PC-3 (cell line): Measurements from ENCODE around the gene ARR3. TPM values are rescaled to one million over a fixed set of nuclear protein-coding genes. Genes with fewer than 3 reads are reported as not detected.
A peak's percentile ranks its signal among the peaks of the same experiment; 100 is the strongest.

Source experiments
- ATAC-seq: fragments of 200-7000 bp; cut with Tn5 transposase; 2 replicates; pipeline ENCODE4 v1.9.1; 2020; ENCODE audit warnings: mild to moderate bottlenecking, moderate library complexity
- BruUV-seq: library from RNA; stranded (reverse); fragments of 400-500 nt; replicated peaks from 2 replicates; lab custom pipeline; 2021; lab: Mats Ljungman, UMichigan
- CTCF ChIA-PET: fragments of 300-600 bp; sonication (Branson Sonifier 250); formaldehyde crosslinking; loops from one replicate; lab custom pipeline; 2022; ENCODE audit warnings: antibody characterized with exemption; lab: Charles Lee
- POLR2A ChIA-PET: fragments of 300-600 bp; sonication (Branson Sonifier 250); formaldehyde crosslinking; loops from one replicate; lab custom pipeline; 2022; ENCODE audit warnings: antibody characterized with exemption; ENCODE audit not compliant: unreplicated experiment; lab: Charles Lee
- DNase-seq: peaks from one replicate; pipeline ENCODE4 v3.0.0-alpha.2; 2015
- H2AFZ ChIP-seq: fragments of 300-600 bp; sonication (generic); 2 replicates; pipeline ENCODE4 v1.6.0; 2016; ENCODE audit warnings: antibody characterized with exemption, low read length
- H3F3A ChIP-seq: fragments of 300-600 bp; sonication (generic); one replicate; pipeline ENCODE4 v1.6.0; 2017; ENCODE audit warnings: antibody characterized with exemption, low read length, control low read depth, mild to moderate bottlenecking; ENCODE audit not compliant: unreplicated experiment
- H3K27ac ChIP-seq: fragments of 300-600 bp; sonication (generic); 2 replicates; pipeline ENCODE4 v1.5.1; 2016; ENCODE audit warnings: mild to moderate bottlenecking, low read length
- H3K27me3 ChIP-seq: fragments of 300-600 bp; sonication (generic); 2 replicates; pipeline ENCODE4 v1.6.1; 2016; ENCODE audit warnings: low read length, mixed read lengths
- H3K36me3 ChIP-seq: fragments of 300-600 bp; sonication (generic); 2 replicates; pipeline ENCODE4 v1.6.1; 2016; ENCODE audit warnings: low read depth, mixed run types, low read length, mixed read lengths
- H3K4me1 ChIP-seq: fragments of 300-600 bp; sonication (generic); 2 replicates; pipeline ENCODE4 v1.5.1; 2016; ENCODE audit warnings: low read length; ENCODE audit not compliant: insufficient read depth
- H3K4me2 ChIP-seq: fragments of 300-600 bp; sonication (generic); 2 replicates; pipeline ENCODE4 v1.6.0; 2016; ENCODE audit warnings: low read length
- H3K4me3 ChIP-seq: fragments of 300-600 bp; sonication (generic); 2 replicates; pipeline ENCODE4 v1.5.1; 2016; ENCODE audit warnings: mild to moderate bottlenecking, low read length, mixed read lengths
- H3K79me2 ChIP-seq: fragments of 300-600 bp; sonication (generic); 2 replicates; pipeline ENCODE4 v1.6.1; 2017; ENCODE audit warnings: low read length, mixed read lengths
- H3K9ac ChIP-seq: fragments of 300-600 bp; sonication (generic); 2 replicates; pipeline ENCODE4 v1.6.0; 2016; ENCODE audit warnings: mild to moderate bottlenecking, low read length
- H3K9me2 ChIP-seq: fragments of 300-600 bp; sonication (generic); replicated peaks from 2 replicates; pipeline ENCODE4 v1.6.1; 2016; ENCODE audit warnings: mixed run types, low read length, mixed read lengths
- H3K9me3 ChIP-seq: fragments of 300-600 bp; sonication (generic); 2 replicates; pipeline ENCODE4 v1.6.1; 2016; ENCODE audit warnings: low read length, mixed read lengths
- H4K20me1 ChIP-seq: fragments of 300-600 bp; sonication (generic); 2 replicates; pipeline ENCODE4 v1.6.1; 2016; ENCODE audit warnings: low read length, mixed read lengths
- CTCF ChIP-seq: fragments of 300-600 bp; sonication (generic); conservative IDR thresholded peaks from 2 replicates; pipeline ENCODE4 v1.5.1; 2017; ENCODE audit warnings: antibody characterized with exemption, low read depth, mild to moderate bottlenecking, low read length
- EZH2 ChIP-seq: fragments of 300-600 bp; sonication (generic); IDR thresholded peaks from one replicate; pipeline ENCODE4 v1.6.1; 2017; ENCODE audit warnings: antibody characterized with exemption, mild to moderate bottlenecking, low read length; ENCODE audit not compliant: unreplicated experiment
- EZH2phosphoT487 ChIP-seq: fragments of 300-600 bp; sonication (generic); IDR thresholded peaks from 2 replicates; pipeline ENCODE4 v1.6.1; 2018; ENCODE audit warnings: mild to moderate bottlenecking, antibody characterized with exemption, low read length, borderline replicate concordance
- intact Hi-C: fragments of 100-400 bp; cut with micrococcal nuclease; formaldehyde crosslinking; loops from 2 replicates; pipeline ENCODE4 v1.9.0; 2023
- total RNA-seq: library from RNA; depleted of rRNA; stranded (reverse); fragments of >200 nt; gene quantifications from 2 replicates; pipeline ENCODE4 v1.2.3, GENCODE V29; 2014; rRNA removed

Gene ARR3
- total RNA-seq, 1 experiment from 2014 or later = not detected

GRCh38 chrX:70324326-70324725 lies 56.2 kb downstream of the ARR3 start:
- Histone ChIP-seq H3K4me2 (no peak overlapping the region), H2AFZ (no peak overlapping the region), H3K9me3 (no peaks in the 10 kb centered on the region), H3K9ac (no peak overlapping the region), H3K27ac (no peak overlapping the region), H3K27me3 (no peaks in the 10 kb centered on the region), H3K36me3 (peaks cover 6% of the 10 kb centered on the region), H3K9me2 (no peaks in the 10 kb centered on the region), H3K79me2 (no peaks in the 10 kb centered on the region), H3F3A (no peaks in the 10 kb centered on the region), H4K20me1 (no peaks in the 10 kb centered on the region), H3K4me1 (no peaks in the 10 kb centered on the region), H3K4me3 (no peak overlapping the region)
- no peak for DNase-seq
- BruUV-seq = no TSS peak
- TF ChIP-seq CTCF (no peak), EZH2phosphoT487 (no peak), EZH2 (no peak)
- CTCF ChIA-PET = no interaction called here
- POLR2A ChIA-PET = interaction anchor here (0.7 kb wide), 1 partner anchor 229 kb away, joined by 5 read pairs; no protein-coding TSS in a partner anchor
- no peak for ATAC-seq
- intact Hi-C loops = no loop called here

DNA sequence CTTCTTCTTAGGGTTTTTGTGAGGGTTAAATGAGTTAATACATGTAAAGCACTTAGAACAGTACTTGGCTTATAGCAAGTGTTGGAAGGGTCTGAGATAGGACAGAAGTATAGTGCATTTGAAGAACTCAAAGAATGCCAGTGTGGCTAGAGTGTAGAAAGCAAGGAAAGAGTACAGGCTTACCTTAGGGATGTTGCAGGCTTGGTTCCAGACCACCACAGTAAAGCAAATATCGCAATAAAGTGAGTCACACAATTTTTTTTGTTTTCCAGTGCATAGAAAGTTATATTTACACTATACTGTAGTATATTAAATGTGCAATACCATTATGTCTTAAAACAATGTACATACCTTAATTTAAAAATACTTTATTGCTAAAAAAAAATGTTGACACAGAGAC lies 63.0 kb downstream of the ARR3 start:
- DNase-seq (peak; percentile 51), ATAC-seq (peak; percentile 92)
- BruUV-seq = no TSS peak
- no peak overlapping the region for H2AFZ ChIP-seq
- no peak overlapping the region for H3K27ac ChIP-seq
- intact Hi-C loops = loop anchor here (1.0 to 10.0 kb wide), 3 partner anchors 39 to 224 kb away; partner anchors contain the start of gene KIF4A
- H3K9ac ChIP-seq = no peak overlapping the region
- no peaks in the 10 kb centered on the region for H3K9me3 ChIP-seq
- no peaks in the 10 kb centered on the region for H3K79me2 ChIP-seq
- no peak overlapping the region for H3K4me2 ChIP-seq
- H4K20me1 ChIP-seq = no peaks in the 10 kb centered on the region
- H3K9me2 ChIP-seq = no peaks in the 10 kb centered on the region
- H3K36me3 ChIP-seq = peaks cover 43% of the 10 kb centered on the region
- H3K27me3 ChIP-seq = no peaks in the 10 kb centered on the region
- H3K4me3 ChIP-seq = no peak overlapping the region
- peaks cover 5% of the 10 kb centered on the region; the same call in 1 of the 2 replicates for H3K4me1 ChIP-seq
- H3F3A ChIP-seq = no peaks in the 10 kb centered on the region
- ChIA-PET CTCF (no interaction called here), POLR2A (no interaction called here)
- TF ChIP-seq CTCF (no peak), EZH2phosphoT487 (no peak), EZH2 (no peak)

Other genes with a start within 250 kb of the ARR3 start
- gene AWAT2, start 218.4 kb upstream of the ARR3 start, total RNA-seq = not detected in 2 replicates
- gene OTUD6A, start 205.9 kb upstream of the ARR3 start, total RNA-seq = not detected in 2 replicates
- 43.0 and 51.1 TPM in 2 replicates for gene IGBP1, start 134.9 kb upstream of the ARR3 start, total RNA-seq
- not detected in 2 replicates for gene DGAT2L6, start 90.9 kb upstream of the ARR3 start, total RNA-seq
- not detected in 2 replicates for gene AWAT1, start 33.7 kb upstream of the ARR3 start, total RNA-seq
- gene P2RY4, start 8.1 kb upstream of the ARR3 start, total RNA-seq = 0.62 TPM in 1 of 2 replicates, not detected in the other
- gene RAB41, start 13.8 kb downstream of the ARR3 start, total RNA-seq = not detected in 2 replicates
- 69.5 and 83.0 TPM in 2 replicates for gene PDZD11, start 21.6 kb downstream of the ARR3 start, total RNA-seq
- 35.8 and 43.5 TPM in 2 replicates for gene KIF4A, start 21.8 kb downstream of the ARR3 start, total RNA-seq
- gene GDPD2, start 155.0 kb downstream of the ARR3 start, total RNA-seq = 0.04 TPM in 1 of 2 replicates, not detected in the other
- 26.4 and 32.7 TPM in 2 replicates for gene DLG3, start 176.5 kb downstream of the ARR3 start, total RNA-seq